G401 (cell line): ENCODE results near the gene CMTM5. TPM values are rescaled to one million over a fixed set of nuclear protein-coding genes. Genes with fewer than 3 reads are reported as not detected.

ENCODE experiments used
- DNase-seq: peaks from one replicate; pipeline ENCODE4 v3.0.0-alpha.2; 2015; ENCODE audit warnings: low spot score
- in situ Hi-C: cut with HindIII; loops from 2 replicates; pipeline ENCODE4 v1.10.0; 2016; ENCODE audit warnings: low sequenced_read_pairs, mixed read lengths
- total RNA-seq: library from RNA; depleted of rRNA; stranded (reverse); fragments of >200 nt; shearing (Covaris generic); gene quantifications from 2 replicates; pipeline ENCODE4 v1.2.3, GENCODE V29; 2014

CMTM5 gene
- total RNA-seq, 1 experiment from 2014 or later: not detected

- no peak for DNase-seq
- in situ Hi-C loops: no loop called here
Measured at GRCh38 chr14:23356662-23357061, 20.2 kb upstream of the CMTM5 start.

GRCh38 chr14:23357261-23357660 is 19.6 kb upstream of the CMTM5 start:
- in situ Hi-C loops: no loop called here
- DNase-seq: no peak

DNA sequence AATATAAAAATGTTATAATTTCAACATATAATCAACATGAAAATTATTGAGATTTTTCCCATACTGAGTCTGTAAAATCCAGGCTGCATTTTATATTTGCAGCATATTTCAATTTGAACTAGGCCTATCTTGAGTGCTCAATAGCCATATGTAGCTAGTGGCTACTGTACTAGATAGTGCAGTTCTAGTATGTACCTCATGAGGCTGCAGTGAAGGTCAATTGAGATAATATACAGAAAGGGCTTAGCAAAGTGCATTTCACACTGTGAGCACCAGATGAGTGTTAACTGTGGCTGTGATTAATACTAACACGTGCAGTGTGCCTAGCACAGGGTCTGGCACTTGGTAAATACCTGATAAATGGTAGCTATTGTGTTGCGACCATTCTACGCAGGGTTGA is 18.8 kb upstream of the CMTM5 start:
- in situ Hi-C loops: no loop called here
- no peak for DNase-seq

GRCh38 chr14:23358553-23359166 is 18.2 kb upstream of the CMTM5 start:
- in situ Hi-C loops: no loop called here
- no peak for DNase-seq

- DNase-seq: no peak
- in situ Hi-C loops: no loop called here
Measured at GRCh38 chr14:23359167-23359626, 17.6 kb upstream of the CMTM5 start.

GRCh38 chr14:23359722-23360447 is 17.0 kb upstream of the CMTM5 start:
- in situ Hi-C loops: no loop called here
- no peak for DNase-seq

DNA sequence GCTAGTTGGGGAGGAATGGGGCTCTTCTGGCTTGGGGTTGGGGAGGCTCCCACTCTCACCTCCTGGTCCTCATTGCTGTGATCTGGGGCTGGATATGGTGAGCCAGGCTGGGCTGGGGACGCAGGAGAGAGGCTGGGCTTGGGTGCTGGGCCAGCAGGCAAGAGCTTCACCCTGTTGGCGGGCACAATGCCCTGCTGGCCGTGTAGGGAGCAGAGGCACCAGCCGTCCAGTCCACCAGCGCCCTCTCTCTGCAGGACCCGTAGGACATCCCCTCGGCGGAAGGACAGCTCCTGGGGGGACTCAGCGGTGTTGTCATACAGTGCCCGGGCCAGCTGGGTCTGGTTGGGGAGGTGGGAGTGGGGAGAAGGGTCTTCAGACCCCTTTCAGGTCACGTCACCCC is 16.4 kb upstream of the CMTM5 start:
- in situ Hi-C loops: no loop called here
- no peak for DNase-seq

GRCh38 chr14:23361320-23361719 is 15.5 kb upstream of the CMTM5 start:
- no peak for DNase-seq
- in situ Hi-C loops: no loop called here

- in situ Hi-C loops: no loop called here
- DNase-seq: no peak
Measured at GRCh38 chr14:23361763-23362162, 15.1 kb upstream of the CMTM5 start.

DNA sequence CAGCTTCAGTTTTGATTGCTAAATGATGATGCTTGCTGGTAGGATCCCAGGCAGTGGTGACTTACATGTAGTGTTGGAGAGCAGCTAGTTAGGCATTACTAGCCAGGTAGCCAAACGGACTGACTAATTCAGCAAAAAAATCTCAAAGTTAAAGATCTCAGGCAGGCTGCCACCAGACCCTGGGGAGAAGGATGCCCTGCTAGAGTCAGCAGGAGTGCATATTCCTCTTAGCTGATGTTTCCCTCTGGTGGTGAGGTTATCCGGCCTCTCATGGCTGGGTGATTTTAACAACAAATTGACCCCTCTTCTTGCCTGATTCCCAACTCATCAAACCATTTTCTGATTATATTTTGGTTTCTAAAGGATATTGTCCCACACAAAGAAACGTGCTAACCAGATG is 14.6 kb upstream of the CMTM5 start:
- in situ Hi-C loops: no loop called here
- DNase-seq: no peak

DNA sequence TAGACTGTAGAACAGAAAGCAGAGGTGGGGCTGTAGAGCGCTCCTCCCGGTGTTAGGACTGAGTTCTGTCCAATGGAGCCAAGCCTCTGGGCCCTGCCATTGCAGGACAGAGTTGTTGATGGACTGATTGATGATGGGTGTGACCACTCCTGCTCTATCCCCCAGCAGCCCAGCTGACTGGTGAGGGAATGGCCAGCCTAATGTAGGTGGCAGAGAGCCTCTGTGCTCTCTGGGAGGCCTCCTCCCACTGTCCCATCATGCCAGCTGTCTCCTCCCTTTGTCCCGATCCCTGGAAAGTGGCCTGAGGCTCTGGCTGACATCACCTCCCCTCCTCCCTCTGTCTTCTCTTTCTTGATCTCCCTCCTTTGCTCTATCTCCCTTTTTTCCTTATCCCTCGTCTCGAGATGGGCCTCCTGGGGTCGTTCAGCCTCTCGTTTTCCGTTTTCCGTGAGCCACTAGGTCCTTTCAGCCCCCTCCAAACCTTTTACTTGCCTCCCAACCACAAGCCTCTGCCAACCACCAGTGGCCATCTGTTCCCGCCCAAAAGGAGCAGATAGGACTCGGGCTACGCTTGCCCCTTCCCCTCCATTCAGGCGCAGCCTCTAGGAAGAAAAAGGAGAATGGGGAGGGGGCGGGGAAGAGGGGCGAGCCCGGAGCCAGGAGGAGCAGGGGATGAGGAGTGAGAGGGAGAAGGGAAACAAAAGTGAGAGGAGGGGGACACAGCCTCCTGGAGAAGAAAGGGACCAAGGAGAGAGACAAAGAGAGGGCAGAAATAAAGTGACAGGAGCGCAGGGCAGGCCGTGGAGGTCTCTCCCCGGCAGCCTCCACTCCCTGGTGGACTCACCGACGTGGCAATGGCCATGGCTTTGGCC is 12.4 kb upstream of the CMTM5 start:
- in situ Hi-C loops: no loop called here
- peak; percentile 57 for DNase-seq

GRCh38 chr14:23365036-23365731 is 11.7 kb upstream of the CMTM5 start, which contains the start of gene EFS:
TSS of gene EFS (minus strand) at chr14:23365172. CDS start at chr14:23365025, 147 bp downstream.
- in situ Hi-C loops: no loop called here
- no peak for DNase-seq

DNA sequence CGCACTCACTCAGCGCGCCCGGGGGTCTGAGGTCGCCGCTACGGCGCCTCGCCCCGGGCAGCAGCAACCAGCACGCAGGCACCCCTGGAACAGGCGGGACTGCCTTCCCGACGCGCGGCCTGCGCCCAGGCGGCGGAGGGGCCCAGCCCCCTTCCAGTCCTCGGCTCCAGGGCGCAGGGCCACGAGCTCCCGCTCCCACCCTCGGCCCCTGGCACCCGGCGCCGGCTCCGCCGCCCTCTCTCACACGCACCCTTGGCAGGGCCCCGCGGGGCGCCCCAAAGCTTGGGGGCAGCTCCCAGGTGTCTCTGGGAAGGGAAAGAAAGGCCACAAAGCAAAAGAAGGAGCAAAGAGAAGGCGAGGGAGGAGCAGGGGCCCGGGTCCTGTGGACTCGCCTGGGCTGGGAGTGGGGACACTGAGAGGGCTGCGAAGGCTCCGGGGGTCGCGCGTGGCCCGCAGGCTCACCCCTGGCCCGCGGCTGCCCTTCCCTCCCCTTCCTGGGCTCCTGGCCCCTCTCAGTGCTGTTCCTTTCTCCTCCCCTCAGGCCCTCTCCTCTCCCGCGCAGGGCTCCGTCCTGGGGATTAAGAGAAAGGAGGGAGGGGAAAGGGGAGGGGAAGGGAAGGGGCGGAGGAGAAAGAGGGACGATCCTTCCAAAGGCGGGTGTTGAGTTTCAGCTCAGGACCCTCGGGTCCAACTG is 11.0 kb upstream of the CMTM5 start:
- in situ Hi-C loops: no loop called here
- peak; percentile 45 for DNase-seq

- peak; percentile 42 for DNase-seq
- in situ Hi-C loops: no loop called here
Measured at GRCh38 chr14:23366426-23366921, 10.4 kb upstream of the CMTM5 start.

- in situ Hi-C loops: no loop called here
- no peak for DNase-seq
Measured at GRCh38 chr14:23370221-23370620, 6.6 kb upstream of the CMTM5 start.

DNA sequence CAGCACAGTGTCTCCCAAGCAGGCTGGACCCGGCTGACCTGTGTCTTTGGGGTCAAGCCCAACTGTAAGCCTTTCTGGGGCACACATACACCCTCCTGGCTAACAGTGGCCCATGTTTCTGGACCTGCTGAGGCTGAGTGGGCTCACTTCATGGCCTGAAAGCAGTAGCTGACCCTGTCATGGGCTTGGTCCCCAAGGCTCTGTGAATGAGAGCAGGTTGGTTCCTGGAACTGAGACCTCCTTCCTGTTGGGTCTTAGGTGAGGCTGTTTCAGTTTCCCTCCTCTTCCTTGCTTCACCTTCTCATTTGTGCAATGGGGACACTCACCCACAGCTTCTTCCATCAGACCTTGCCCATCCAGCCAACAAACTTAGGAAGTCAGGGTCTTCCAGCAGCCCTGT is 5.0 kb upstream of the CMTM5 start:
- in situ Hi-C loops: no loop called here
- DNase-seq: no peak

- DNase-seq: no peak
- in situ Hi-C loops: no loop called here
Measured at GRCh38 chr14:23372509-23372908, 4.3 kb upstream of the CMTM5 start, which contains the start of gene IL25. TSS of gene IL25 (plus strand) at chr14:23372809.

GRCh38 chr14:23373041-23373440 is 3.8 kb upstream of the CMTM5 start:
- DNase-seq: no peak
- in situ Hi-C loops: no loop called here
